Measurements from ENCODE around the gene DDX1. TPM values are rescaled to one million over a fixed set of nuclear protein-coding genes. Genes with fewer than 3 reads are reported as not detected.

Gene DDX1
- total RNA-seq, 4 donors from 2014 or later: 50.3 to 109 (median 75.2) TPM

DNA sequence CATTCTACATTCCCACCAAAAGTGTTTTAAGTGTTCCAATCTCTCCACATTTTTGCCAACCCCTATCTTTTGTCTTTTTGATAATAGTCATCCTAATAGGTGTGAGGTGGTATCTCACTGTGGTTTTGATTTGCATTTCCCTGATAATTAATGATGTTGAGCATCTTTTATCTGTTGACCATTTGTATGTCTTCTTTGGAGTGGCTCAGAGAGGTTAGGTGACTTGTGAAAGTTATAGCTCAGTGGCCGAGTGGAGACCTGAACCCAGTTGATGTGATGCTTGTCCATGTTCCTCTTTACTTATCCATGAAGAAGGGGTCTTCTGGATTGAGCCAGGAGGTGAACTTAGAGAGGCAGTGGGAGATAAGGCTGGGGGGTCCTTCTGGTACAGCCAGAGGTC lies 78.8 kb downstream of the DDX1 start:
- TF ChIP-seq, protein P1, sequence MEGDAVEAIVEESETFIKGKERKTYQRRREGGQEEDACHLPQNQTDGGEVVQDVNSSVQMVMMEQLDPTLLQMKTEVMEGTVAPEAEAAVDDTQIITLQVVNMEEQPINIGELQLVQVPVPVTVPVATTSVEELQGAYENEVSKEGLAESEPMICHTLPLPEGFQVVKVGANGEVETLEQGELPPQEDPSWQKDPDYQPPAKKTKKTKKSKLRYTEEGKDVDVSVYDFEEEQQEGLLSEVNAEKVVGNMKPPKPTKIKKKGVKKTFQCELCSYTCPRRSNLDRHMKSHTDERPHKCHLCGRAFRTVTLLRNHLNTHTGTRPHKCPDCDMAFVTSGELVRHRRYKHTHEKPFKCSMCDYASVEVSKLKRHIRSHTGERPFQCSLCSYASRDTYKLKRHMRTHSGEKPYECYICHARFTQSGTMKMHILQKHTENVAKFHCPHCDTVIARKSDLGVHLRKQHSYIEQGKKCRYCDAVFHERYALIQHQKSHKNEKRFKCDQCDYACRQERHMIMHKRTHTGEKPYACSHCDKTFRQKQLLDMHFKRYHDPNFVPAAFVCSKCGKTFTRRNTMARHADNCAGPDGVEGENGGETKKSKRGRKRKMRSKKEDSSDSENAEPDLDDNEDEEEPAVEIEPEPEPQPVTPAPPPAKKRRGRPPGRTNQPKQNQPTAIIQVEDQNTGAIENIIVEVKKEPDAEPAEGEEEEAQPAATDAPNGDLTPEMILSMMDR (IDR thresholded peaks at IDR 0.05; ENCODE audit: low read depth): no peak

DNA sequence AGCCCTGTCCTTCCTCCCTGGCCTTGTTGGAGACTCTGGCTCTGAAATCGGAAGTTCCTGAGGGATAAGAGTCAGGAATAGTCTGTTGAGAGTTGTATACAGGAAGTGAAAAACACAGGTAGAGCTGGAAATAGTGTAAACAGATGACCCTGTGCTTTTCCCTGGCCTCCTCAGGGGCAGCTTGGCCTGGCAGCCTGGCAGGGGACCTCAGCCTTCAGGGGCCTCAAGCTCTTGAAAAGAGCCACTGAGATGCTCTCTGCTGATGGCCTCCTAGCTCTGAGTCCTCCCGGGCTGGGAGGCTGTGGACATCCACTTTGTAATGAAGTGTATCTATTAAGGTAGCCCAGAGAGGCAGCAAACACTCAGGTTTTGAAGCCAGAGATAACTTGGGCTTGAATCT lies 79.3 kb downstream of the DDX1 start:
- TF ChIP-seq, protein P1 (IDR thresholded peaks at IDR 0.05; ENCODE audit: low read depth): no peak

DNA sequence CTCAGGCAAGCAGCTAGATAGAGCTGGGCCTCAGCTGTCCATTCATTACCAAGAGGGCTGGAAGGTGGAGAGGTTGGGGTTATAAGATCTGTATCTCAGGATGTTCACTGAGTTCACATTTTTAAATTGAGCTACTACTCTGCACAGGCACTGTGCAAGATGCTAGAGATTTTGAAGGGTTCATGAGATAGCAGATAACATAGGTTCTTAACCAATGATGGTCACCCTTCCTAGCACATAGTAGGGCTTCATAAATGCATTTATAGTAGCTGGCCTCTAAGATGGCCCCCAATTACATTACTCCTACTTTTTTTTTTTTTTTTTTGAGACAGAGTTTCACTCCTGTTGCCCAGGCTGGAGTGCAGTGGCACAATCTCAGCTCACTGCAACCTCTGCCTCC lies 79.7 kb downstream of the DDX1 start:
- TF ChIP-seq, protein P1 (IDR thresholded peaks at IDR 0.05; ENCODE audit: low read depth): no peak

DNA sequence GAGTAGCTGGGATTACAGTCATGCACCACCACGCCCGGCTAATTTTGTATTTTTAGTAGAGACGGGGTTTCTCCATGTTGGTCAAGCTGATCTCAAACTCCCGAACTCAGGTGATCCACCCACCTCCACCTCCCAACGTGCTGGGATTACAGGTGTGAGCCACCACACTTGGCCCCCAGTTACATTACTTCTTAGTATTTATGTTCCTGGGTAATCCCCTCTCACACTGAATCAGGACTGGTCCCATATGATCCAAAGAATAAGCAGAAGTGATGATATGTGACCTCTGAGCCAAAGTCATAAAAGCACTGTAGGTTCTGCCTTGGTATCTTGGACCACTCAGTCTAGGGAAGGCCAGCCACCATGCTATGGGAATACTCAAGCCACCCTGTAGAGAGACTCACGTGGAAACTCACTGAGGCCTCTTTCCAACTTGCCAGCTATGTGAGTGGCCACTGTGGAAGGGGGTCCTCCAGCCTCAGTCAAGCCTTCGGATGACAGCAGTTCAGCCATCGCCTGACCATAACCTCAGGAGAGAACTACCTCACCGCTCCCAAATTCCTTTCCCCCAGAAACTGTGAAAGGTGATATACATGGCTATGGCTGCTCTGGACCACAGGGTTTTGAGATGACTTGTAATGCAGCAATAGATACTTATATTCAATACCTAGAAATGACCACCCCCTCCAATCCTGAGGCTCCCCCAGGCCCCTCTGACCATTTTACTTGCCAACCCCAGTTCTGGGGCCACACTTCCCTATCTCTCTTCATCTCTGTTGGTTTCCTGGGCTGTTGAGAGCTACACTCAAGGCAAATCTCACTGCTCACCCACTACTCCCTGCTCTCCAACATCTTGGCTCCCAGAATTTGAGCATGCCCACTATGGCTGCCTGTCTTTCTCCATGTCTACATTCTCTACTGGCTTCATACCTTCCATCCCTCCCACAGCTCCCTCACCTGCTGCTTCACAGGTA lies 80.5 kb downstream of the DDX1 start:
- TF ChIP-seq, protein P1 (IDR thresholded peaks at IDR 0.05; ENCODE audit: low read depth): no peak

DNA sequence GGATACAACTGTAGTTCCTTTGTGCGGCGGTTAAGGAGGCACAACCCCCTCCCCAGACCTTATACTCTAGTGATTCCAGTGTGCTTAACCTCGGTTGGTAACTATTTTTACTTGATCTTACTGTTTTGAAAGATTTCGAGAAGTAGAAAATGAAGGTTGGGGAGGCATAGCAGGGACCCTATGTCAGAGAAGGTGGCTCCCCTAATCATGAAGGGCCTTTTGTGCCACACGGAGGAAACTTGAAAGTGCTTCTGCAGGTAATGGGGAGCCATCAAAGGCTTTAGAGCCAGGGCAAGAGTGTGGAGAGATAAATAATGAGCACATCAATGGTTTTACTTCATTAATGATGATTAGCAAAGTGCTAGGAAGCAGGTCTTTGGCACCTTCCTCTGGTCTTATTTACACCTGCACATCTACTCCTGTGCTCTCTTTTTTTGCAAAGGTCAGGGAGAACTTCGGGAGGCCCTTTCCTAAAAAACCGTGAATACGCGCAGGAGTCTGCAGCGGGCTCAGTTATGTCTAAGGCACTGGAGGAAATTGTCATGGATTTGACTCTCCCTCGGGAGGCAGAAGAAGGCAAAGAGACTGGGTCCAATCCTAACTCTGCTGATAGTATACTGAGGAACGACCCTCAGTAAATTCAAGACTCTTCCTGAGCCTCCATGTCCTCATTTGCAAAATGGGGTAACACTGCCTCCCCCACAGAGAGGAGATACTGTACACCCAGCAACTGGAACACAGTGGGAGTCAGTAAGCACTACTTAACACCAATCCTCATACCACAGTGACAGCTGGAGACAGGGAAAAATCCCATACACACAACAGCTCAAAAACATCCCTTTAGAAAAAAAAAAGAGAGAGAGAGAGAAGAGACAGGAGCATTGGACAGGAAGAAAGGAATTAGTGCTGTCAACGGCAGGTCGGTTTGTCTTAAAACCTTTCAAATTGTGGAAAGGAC lies 81.6 kb downstream of the DDX1 start:
- TF ChIP-seq, protein P1 (IDR thresholded peaks at IDR 0.05; ENCODE audit: low read depth): no peak

DNA sequence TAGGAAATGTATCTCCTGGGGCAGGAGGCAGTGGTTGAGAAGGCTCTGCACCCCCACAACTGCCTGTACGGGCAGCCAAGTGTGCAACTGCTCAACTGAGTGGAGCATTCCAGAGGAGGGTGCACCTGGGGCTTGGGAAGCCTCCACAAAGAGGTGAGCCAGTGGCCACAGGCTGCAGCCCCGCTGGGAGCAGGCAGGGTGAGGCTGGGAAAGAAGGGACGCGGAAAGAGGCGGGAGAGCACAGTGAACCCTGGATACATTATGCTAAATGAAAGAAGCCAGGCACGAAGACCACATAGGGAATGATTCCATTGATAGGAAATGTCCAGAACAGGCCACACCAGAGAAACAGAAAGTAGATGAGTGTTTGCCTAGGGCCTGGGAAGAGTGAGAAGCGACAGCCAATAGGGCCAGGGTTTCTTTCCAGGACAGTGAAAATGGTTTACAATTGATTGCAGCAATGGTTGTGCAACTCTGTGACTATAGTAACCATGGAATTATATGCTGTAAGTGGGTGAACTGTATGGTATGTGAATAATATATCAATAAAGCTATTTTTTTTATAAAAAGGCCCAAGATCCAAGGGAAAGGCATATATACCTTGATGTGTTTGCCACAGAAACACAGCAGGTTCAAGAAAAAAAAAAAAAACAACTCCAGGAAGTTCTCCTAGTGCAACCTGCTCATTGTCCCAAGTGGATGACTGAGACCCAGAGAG lies 82.4 kb downstream of the DDX1 start:
- TF ChIP-seq, protein P1 (IDR thresholded peaks at IDR 0.05; ENCODE audit: low read depth): no peak

Data from subcutaneous adipose tissue (tissue), 4 donors.